Measurements from ENCODE around the gene ZNF804B.

GRCh38 chr7:89054361-89054760 is 294.9 kb downstream of the ZNF804B start:
- no peak for TF ChIP-seq ZXDB (tag by site-specific recombination; IDR thresholded peaks at IDR 0.05)
- no peak for TF ChIP-seq ZNF404 (tag by site-specific recombination; IDR thresholded peaks at IDR 0.05)
- no peak for TF ChIP-seq ZNF26 (tag by site-specific recombination; IDR thresholded peaks at IDR 0.05)
- TF ChIP-seq PATZ1 (tag by site-specific recombination; IDR thresholded peaks at IDR 0.05): no peak
- TF ChIP-seq CTCF (tag by site-specific recombination; IDR thresholded peaks at IDR 0.05): no peak

All from HEK293 (cell line).